Measurements from ENCODE around the gene REEP3.

GRCh38 chr10:63496561-63496960, 24.6 kb upstream of the REEP3 start:
- TF ChIP-seq CTCF (conservative IDR thresholded peaks at IDR 0.05; ENCODE audit: low read depth, low read length) (no peak), EZH2 (IDR thresholded peaks at IDR 0.05; ENCODE audit: borderline replicate concordance, low read depth, low read length, poor library complexity, severe bottlenecking) (no peak)

Data from A673 (cell line).